Lung (tissue), 12 donors: ENCODE data around the gene FRMD4A. TPM values are rescaled to one million over a fixed set of nuclear protein-coding genes. Genes with fewer than 3 reads are reported as not detected.
A peak's percentile ranks its signal among the peaks of the same experiment; 100 is the strongest.

Source experiments
- ATAC-seq: fragments of 200-7000 bp; cut with Tn5 transposase; one replicate; pipeline ENCODE4 v1.9.1; 2020; ENCODE audit warnings: moderate number of reproducible peaks; ENCODE audit not compliant: insufficient read depth, low FRiP score
- DNase-seq, 3 donors: peaks; one replicate each; pipeline ENCODE4 v3.0.0-alpha.2; 2013 to 2017
- H3K27ac ChIP-seq, 2 donors: one replicate each; pipeline ENCODE4 v1.5.1; 2013; ENCODE audit warnings: mild to moderate bottlenecking in 2 of 2, moderate library complexity in 2 of 2, control low read depth in 1 of 2, inconsistent platforms in 1 of 2, low read depth in 1 of 2, low read length in 1 of 2
- H3K27me3 ChIP-seq, 3 donors: one replicate each; pipeline ENCODE4 v1.5.1; 2013; ENCODE audit warnings: low read length in 2 of 3; ENCODE audit not compliant: control insufficient read depth in 3 of 3, insufficient read depth in 3 of 3
- H3K36me3 ChIP-seq, 4 donors: one replicate each; pipeline ENCODE4 v1.5.1; 2013; ENCODE audit warnings: low read length in 4 of 4, mild to moderate bottlenecking in 1 of 4, moderate library complexity in 1 of 4; ENCODE audit not compliant: control insufficient read depth in 4 of 4, insufficient read depth in 4 of 4
- H3K4me1 ChIP-seq, 5 donors: one replicate each; pipeline ENCODE4 v1.5.1; 2013; ENCODE audit warnings: low read length in 5 of 5, mild to moderate bottlenecking in 2 of 5, moderate library complexity in 1 of 5; ENCODE audit not compliant: control insufficient read depth in 5 of 5, insufficient read depth in 5 of 5
- H3K4me3 ChIP-seq: one replicate; pipeline ENCODE4 v1.5.1; 2013; ENCODE audit warnings: mild to moderate bottlenecking, control low read depth, moderate library complexity
- H3K9ac ChIP-seq, 2 donors: one replicate each; pipeline ENCODE4 v1.5.1; 2013; ENCODE audit warnings: low read length in 2 of 2, control low read depth in 1 of 2; ENCODE audit not compliant: insufficient read depth in 1 of 2
- H3K9me3 ChIP-seq, 4 donors: one replicate each; pipeline ENCODE4 v1.5.1; 2013; ENCODE audit warnings: low read length in 3 of 4, mild to moderate bottlenecking in 1 of 4, moderate library complexity in 1 of 4; ENCODE audit not compliant: control insufficient read depth in 4 of 4, insufficient read depth in 3 of 4
- WGBS, 2 donors: extraction: QIAGEN DNeasy Blood & Tissue Kit; methylation state at CpG; one replicate each; pipeline ENCODE4 v1.1.7; 2013; 5-methylcytosine and 5-hydroxymethylcytosine counted together
- polyA plus RNA-seq, 2 donors: library from polyadenylated mRNA; stranded (reverse); fragments of 200-250 nt; gene quantifications; one replicate each; pipeline ENCODE4 v1.2.1, GENCODE V29; 2013
- total RNA-seq, 2 donors: library from RNA; depleted of rRNA in 1 of 2; stranded (reverse); fragments of >200 nt in 1 of 2; gene quantifications; one replicate each; pipeline ENCODE4 v1.2.1, GENCODE V29; 2014 to 2021
- TF ChIP-seq, protein P1 (sequence below): IDR thresholded peaks from 2 replicates; pipeline ENCODE4 v1.5.1; 2012; ENCODE audit warnings: mild to moderate bottlenecking; ENCODE audit errors: control extremely low read depth, extremely low read depth
- donor health status: control.
- donor health status: control.
- donor health status: Bipolar disorder and iron deficiency.
- donor health status: healthy.
- donor health status: DM: yes; HTN: yes; CAD: no.

FRMD4A gene
- total and polyA plus RNA-seq, 4 donors = 12.0 to 64.5 (median 29.3) TPM

DNA sequence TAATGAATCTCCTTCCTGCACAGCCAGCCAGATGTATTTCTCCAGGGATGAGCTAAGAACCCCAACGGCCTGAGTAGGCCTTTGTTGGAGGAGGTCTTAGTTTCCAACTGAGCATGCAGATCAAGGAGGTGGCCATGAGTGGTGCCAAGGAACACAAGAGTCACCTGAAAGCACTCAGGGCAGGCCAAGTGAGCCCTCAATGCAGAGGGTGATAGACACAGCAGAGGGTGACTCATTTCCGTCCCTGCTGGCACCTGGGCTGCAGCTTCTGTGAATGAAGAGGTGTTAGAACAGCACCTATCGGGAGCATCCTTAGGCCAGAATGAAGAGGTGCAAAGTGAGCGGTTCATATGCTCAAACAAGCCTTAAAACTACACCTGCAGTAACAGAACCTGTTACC is 211.8 kb downstream of the FRMD4A start:
- H3K4me3 ChIP-seq = no peak overlapping the region
- H3K4me1 ChIP-seq = no peaks in the 10 kb centered on the region
- DNase-seq (no peak), ATAC-seq (peak; percentile 21)
- TF ChIP-seq, protein P1, sequence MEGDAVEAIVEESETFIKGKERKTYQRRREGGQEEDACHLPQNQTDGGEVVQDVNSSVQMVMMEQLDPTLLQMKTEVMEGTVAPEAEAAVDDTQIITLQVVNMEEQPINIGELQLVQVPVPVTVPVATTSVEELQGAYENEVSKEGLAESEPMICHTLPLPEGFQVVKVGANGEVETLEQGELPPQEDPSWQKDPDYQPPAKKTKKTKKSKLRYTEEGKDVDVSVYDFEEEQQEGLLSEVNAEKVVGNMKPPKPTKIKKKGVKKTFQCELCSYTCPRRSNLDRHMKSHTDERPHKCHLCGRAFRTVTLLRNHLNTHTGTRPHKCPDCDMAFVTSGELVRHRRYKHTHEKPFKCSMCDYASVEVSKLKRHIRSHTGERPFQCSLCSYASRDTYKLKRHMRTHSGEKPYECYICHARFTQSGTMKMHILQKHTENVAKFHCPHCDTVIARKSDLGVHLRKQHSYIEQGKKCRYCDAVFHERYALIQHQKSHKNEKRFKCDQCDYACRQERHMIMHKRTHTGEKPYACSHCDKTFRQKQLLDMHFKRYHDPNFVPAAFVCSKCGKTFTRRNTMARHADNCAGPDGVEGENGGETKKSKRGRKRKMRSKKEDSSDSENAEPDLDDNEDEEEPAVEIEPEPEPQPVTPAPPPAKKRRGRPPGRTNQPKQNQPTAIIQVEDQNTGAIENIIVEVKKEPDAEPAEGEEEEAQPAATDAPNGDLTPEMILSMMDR = no peak
- 80 to 88% methylated on average over 4 of the region's 4 CpGs for WGBS, 2 donors
- H3K9ac ChIP-seq = no peak overlapping the region
- H3K27me3 ChIP-seq = no peaks in the 10 kb centered on the region
- H3K9me3 ChIP-seq = no peaks in the 10 kb centered on the region
- H3K27ac ChIP-seq = no peak overlapping the region
- H3K36me3 ChIP-seq = no peaks in the 10 kb centered on the region

DNA sequence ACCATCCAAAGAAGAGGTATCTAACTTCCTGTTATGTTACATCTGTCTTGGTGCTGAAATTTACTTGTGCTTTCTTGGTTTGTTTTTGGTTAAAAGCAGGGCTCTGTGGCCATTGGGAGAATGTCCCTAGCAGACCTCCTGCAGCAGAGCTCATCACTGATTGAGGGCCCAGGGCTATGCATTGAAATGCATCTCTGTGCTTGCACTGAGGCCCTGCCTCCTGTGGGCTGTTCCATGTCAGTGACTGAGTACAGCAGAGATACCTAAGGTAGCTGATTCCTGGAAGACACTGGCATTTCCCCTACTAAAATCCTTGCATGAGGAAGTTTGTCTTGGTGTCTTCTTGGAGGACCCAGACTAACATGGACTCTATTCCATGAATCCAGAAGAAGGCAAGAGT is 213.9 kb downstream of the FRMD4A start:
- Histone ChIP-seq H3K9ac (no peak overlapping the region), H3K27ac (no peak overlapping the region), H3K9me3 (no peaks in the 10 kb centered on the region), H3K36me3 (no peaks in the 10 kb centered on the region), H3K27me3 (peaks cover 0 to 3% (median 0%) of the 10 kb centered on the region in 3 donors), H3K4me1 (no peaks in the 10 kb centered on the region), H3K4me3 (no peak overlapping the region)
- TF ChIP-seq, protein P1 = no peak
- DNase-seq (no peak), ATAC-seq (no peak)

DNA sequence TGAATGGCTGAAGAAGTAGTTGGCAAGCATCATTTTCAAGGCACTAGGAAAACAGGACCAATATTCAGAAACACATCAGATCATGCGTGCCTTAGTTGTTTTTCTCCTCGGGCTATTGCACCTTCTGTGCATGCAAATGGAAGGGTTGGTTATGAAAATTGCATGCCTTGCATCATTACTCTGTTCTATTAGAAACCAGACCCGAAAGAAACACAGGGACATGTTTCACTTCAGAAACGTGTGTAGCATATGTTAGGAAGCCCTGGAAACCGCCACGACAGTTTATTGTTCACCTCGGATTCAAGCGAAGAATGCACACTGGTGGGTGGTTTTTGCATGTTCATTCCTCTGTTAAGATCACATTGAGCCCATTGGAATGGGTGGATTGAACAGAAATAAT is 214.7 kb downstream of the FRMD4A start:
- 93% methylated on average over 8 of the region's 8 CpGs for WGBS, 2 donors
- no peaks in the 10 kb centered on the region for H3K9me3 ChIP-seq
- H3K27me3 ChIP-seq = peaks cover 0 to 3% (median 0%) of the 10 kb centered on the region in 3 donors
- H3K9ac ChIP-seq = no peak overlapping the region
- ATAC-seq = no peak
- TF ChIP-seq, protein P1 = no peak
- no peak for DNase-seq
- H3K27ac ChIP-seq = no peak overlapping the region
- H3K4me3 ChIP-seq = no peak overlapping the region
- no peaks in the 10 kb centered on the region for H3K36me3 ChIP-seq
- no peaks in the 10 kb centered on the region for H3K4me1 ChIP-seq

DNA sequence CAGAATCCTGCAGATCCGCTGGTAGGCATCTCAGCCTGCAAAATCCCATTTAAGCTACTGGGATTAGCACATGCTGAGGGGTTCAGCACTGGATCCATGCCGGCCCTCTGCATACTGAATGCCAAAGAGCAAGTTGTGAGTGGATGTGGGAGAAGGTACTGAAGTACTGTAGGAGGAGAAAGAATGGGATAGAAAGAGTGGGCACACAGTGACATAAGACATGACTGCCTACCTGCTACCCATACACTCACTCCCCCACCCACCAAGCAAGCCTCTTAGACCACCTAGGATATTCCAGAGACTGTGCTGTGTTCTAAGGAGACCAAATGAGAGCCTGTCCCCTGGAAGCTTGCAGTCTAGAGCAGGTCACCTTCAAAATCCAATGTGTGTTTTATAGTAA is 215.9 kb downstream of the FRMD4A start:
- Histone ChIP-seq H3K9ac (no peak overlapping the region), H3K4me1 (no peaks in the 10 kb centered on the region), H3K4me3 (no peak overlapping the region), H3K27ac (no peak overlapping the region), H3K9me3 (no peaks in the 10 kb centered on the region), H3K27me3 (peaks cover 0 to 3% (median 0%) of the 10 kb centered on the region in 3 donors), H3K36me3 (no peaks in the 10 kb centered on the region)
- TF ChIP-seq, protein P1 = no peak
- 91 to 92% methylated on average over 2 of the region's 2 CpGs for WGBS, 2 donors
- no peak for DNase-seq
- no peak for ATAC-seq
